GM18499 (cell line): ENCODE results near the gene TMEM41A.
"Not testable (repeated sequence)": the region's sequence is repeated elsewhere in the genome, so short reads cannot be mapped to it uniquely, and the experiment has no call there.

Experiments
- ATAC-seq: cut with Tn5 transposase; IDR thresholded peaks from one replicate; pipeline ENCODE4 v1.9.1; 2021; ENCODE audit warnings: moderate number of reproducible peaks; ENCODE audit not compliant: insufficient read depth, unreplicated experiment

Gene TMEM41A

DNA sequence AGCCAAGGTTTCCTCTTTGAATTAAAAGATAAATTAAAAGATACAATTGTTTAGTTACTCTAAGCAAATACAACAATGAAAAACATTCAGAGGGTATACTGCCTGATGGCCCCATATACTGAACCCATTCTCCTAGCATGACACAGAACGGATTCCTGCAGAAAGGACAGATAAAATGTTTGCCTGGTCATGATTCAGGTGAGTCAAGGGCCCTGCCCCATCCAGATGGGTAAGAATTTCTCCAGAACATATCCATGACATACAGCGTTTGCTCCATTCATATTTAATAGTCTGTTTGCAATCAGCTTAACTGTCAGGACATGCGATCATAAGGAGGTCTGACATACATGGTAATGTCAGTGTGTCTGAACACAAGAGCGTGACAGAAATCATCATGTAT is 8.6 kb downstream of the TMEM41A start:
- no peak for ATAC-seq

DNA sequence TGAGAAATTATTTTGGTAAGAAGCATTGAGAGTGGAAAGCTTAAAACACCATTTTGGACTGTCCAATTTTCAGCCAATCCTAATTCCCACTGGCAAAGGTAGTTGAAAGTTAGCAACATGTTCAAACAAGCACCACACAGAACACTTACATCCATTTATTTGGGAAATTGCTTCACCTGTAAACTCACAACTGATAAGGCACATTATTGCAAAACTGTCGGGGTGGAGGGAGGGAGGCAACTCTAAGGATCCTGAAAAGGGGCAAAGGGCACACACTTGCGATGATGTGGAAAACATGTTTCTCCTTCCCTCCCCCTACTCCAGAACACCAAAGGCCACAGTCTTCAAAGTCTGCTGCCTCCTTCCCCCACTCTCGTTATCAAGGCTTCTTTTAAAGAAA is 9.4 kb downstream of the TMEM41A start:
- ATAC-seq = no peak

DNA sequence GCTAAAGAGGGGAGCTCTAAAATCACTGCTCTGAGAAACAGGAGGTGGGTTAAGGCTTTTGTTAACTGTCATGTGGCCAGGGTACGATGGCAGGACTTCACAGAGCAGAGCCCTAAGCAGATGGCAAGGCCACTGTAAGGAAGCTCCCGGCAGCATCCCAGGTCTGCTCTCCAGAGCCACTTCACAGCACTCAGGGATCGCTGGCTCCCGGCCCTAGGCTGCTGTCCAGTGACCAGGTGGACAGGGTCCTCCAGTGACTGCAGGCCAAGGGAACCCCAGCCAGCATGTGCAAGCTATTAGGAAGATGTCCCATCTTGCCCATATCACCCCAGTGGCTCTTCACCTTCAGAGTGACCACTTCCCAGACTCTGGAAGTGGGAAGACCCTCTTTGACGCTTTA is 10.4 kb downstream of the TMEM41A start:
- ATAC-seq = no peak

DNA sequence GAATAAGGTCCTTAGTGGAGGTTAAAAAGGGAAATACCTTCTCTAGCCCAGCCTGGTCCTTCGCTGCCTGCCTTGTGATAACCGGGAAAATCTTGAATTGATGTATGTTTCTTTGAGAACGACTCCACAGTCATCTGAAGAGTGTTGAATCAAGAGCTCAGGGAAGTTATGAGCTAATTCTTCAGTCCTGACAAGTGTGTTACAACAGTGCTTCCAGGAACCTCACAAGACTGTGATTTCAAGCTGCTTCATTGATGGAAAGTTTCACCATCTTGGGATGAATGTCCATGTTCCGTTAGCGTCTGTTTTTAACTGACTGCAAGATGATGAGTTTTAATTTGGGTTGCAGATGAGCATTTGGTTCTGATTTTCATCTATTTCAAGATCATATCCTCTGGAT is 12.4 kb downstream of the TMEM41A start:
- ATAC-seq = no peak

DNA sequence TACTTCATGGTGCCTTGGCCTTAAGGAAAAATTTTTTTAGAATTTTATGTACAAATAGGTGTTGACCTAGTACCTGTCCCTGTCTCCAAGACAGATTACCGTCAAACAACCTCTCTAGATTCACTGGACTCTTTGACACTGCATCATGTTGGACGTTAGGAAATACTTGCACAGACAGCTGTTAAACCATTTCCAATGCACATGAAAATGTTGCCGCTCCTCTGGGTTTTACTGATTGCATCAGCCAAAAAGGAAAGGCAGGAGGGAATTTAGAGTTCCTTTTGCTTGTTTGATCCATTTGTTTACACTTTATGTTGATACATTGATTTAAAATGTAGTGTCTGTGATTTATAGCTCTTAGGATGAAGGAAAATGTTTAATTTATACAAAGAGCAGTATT is 14.5 kb downstream of the TMEM41A start:
- ATAC-seq = no peak

DNA sequence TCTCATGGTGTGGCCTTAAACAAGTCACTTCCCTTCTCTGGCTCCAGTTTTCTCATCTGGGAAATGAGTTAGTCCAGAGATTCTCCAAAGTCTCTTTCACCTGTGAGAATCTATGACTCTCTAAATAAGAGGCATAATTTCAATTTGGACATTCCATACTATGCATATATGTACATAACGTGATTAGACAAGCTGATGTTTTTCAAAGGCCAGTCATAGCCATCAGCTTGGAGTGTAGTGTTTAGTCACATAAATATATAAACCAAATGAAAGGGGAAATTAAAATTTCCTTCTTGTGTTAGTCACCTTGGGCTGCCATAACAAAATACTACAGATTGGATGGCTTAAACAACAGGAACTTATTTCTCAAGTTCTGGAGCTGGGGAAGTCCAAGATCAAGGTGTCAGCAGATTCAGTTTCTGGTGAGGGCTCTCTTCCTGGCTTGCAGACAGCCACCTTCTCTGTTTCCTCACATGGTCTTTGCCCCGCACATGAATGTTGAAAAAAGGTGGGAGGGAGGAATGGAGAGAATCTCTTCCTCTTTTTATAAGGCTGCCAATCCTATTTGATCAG is 19.4 kb downstream of the TMEM41A start:
- ATAC-seq = no peak

DNA sequence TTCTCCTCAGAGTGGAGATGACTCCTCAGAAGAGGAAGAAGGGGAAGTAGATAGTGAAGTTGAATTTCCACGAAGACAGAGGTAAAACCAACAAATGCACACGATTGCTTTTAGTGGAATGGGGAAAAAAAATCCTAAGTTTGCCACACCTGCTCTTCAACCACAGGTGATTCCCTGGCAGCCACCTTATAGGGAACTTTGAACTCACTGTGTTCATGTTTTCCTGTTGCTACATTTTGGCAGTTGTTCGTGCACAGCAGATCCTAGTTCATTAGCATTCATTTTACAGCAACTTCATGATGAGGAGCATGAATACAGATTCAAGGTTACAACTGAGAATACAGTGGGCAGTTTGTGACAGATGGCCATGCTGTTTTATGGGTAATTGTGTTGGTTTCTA is 21.5 kb downstream of the TMEM41A start:
- ATAC-seq = no peak

DNA sequence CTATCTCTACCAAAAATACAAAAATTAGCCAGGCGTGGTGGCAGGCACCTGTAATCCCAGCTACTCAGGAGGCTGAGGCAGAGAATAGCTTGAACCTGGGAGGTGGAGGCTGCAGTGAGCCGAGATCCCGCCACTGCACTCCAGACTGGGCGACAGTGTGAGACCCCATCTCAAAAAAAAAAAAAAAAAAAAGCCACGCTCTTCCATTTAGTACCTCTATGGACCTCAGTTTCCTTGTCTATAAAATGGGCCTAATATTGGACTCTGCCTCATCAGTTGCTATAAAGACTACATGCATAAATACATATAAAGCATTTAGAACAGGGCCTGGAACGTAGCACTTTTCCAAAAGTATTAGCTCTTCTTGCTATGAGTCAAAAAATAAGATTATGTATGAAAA is 23.9 kb downstream of the TMEM41A start:
- ATAC-seq = not testable (repeated sequence)

DNA sequence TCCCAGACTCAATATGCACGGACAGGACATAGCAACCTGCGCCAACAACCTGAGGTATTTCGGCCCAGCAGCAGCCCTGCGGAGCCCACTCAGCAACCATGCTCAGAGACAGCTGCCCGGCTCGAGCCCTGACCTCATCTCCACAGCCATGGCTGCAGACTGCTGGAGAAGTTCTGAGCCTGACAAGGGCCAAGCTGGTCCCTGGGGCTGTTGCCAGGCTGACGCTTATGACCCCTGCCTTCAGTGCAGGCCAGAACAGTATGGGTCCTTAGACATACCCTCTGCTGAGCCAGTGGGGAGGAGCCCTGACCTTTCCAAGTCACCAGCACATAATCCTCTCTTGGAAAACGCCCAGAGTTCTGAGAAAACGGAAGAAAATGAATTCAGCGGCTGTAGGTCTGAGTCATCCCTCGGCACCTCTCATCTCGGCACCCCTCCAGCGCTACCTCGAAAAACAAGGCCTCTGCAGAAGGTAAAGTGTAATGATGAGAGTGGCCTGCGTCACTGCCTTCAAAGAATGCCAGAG is 25.5 kb downstream of the TMEM41A start:
- no peak for ATAC-seq

DNA sequence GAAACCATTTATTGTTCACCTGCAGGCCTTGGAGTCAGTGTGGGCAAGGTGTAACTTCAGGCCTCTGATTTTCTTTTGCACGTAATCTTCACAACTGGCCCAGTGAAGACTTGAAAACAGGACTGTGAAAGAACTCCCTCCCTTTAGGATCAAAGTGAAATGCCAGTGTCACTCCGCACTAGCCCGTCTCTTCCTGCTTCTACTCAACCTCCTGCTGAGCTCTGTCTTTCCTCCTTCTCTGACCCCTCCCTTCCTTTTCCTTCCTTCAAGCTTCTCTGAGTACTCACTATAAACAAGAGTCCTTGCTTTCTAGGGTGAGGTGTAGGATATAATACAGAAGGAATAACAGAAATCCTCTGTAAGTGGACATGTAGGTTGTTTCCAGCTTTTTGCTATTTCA is 28.5 kb downstream of the TMEM41A start:
- no peak for ATAC-seq

DNA sequence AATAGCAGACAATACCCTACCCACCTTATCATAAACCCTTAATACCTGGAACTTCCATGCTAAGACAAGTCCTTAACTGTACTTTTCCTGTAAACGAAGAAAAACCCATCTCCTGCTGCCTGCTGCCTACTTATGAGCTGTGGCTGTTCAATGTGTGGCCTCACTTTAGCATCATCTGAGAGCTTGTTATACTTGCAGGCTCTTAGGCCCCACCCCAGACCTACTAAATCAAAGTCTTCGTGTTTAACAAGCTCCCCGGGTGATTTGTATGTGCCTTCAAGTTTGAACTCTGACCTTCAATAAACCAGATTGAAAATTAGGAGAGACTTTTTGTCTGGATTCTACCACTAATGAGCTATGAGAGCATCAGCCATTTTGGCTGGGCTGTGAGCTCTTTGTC is 29.3 kb downstream of the TMEM41A start:
- ATAC-seq = no peak

DNA sequence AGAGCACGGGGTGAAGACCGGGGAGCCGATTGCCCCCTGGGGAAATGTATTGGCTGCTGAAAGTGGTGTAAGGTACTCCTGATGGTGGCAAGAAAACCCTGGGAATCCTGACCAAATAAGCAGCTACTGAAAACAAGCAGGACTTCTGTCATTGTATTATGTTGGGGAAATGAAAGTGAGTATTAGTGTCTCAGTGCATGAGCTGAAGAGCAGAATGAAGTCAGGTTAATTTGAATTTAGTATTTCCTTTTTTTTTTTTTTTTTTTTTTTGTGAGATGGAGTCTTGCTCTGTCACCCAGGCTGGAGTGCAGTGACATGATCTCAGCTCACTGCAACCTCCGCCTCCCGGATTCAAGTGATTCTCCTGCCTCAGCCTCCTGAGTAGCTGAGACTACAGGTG is 32.7 kb downstream of the TMEM41A start:
- not testable (repeated sequence) for ATAC-seq

DNA sequence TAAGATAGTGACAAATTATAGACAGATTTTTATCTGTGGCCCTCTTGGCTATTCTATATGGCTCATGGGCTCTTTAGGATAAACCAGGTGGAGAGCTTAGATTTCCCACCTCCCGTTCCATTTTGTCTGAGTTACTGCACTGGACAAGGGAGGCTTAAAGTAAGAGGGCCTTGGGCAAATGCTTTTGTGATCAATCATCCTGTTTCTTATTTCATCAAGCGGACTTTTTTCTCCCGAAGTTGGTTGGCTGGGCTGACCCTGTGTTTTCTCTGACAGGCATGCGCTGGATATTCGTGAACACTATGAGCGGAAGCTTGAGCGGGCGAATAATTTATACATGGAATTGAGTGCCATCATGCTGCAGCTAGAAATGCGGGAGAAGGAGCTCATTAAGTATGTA is 33.4 kb downstream of the TMEM41A start:
- no peak for ATAC-seq

DNA sequence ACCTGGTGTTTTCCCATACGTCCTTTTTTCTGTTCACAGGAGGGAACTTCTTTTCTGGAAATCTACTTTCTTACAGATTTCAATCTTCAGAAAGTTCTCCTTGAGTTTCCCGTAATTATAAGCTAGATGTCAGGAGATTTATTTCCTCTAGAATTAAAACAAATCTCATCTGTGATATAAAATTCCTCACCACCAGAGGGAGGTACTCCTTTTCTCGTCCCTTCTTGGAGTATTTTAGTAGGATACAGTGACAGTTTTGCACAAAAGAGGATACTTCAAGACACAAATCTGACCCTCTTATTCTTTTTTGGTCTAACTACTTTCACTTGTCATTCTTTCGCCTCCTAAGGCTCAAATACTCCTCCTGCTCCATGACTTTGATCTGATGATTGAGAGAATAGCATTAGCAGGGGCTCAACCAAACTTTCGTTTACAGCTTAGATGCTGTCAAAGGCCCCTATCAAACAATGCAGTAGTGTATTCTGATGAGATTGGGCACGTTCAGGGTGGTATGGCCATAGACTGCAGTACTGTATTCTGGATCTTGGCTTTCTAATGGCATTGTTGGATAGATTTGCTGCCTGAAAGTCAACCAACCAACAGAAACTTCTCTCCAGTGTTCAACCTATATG is 38.0 kb downstream of the TMEM41A start:
- ATAC-seq = no peak

DNA sequence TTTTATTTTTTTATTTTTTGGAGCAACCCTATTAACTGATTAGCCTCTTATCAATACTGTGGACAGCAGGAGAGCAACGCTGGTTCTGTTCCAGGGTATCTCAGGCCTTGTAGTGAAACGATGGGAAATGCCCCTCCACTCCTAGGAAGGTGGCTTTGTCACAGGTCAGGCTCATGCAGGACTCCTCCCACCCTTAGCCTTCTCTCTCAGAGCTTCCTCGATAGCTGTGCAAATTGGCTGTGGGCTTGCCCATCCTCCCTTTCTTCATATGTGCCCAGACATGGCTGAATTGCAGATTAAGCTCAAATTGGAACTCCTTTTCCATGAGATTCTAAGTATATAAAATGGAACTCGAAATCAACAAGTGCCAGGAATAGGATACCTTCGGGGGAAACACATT is 38.5 kb downstream of the TMEM41A start:
- no peak for ATAC-seq

DNA sequence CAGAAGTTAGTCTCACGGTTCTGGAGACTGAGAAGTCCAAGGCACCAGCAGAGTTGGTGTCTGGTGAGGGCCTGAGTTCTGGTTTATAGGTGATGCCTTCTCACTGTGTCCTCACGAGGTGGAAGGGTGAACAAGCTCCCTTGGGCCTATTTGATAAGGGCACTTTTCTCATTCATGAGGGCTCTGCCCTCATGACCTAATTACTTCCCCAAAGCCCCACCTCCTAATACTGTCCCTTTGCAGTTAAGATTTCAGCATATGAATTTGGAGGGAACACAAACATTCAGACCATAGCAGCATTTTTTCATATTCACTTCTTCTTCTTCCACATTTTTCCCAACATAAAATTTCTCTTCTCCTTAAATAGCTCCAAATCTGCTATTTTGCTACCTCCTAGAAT is 41.5 kb downstream of the TMEM41A start:
- no peak for ATAC-seq

DNA sequence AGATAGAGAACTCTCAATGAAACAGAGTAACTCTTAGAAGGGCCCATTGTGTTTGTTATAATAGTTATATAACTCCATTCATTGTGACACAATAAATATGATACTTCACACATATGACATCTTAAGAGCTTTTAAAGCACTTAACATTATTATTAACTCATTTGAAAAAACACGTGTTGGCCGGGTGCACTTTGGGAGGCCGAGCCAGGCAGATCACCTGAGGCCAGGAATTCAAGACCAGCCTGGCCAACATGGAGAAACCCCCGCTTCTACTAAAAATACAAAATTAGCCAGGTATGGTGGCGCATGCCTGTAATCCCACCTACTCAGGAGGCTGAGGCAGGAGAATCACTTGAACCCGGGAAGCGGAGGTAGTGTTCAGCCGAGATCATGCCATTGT is 47.4 kb downstream of the TMEM41A start:
- not testable (repeated sequence) for ATAC-seq

DNA sequence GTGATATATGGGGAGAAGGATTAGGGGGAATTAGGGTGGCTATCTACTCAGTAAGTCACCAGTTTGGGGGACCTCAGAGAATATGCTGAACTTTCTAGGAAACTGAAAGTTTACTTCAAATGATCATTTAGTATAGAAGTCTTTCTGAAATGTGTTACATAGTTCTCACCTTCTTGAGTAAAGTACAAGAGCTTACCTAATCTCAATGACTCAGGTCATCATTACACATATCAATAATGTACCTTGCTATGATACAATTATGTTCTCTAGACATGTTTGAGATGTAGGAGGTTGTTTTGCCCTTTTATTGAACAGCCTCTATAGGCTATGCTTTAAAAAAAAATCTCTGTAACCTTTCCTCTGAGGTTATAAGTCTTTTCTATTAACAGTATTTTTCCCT is 50.7 kb downstream of the TMEM41A start:
- no peak for ATAC-seq

DNA sequence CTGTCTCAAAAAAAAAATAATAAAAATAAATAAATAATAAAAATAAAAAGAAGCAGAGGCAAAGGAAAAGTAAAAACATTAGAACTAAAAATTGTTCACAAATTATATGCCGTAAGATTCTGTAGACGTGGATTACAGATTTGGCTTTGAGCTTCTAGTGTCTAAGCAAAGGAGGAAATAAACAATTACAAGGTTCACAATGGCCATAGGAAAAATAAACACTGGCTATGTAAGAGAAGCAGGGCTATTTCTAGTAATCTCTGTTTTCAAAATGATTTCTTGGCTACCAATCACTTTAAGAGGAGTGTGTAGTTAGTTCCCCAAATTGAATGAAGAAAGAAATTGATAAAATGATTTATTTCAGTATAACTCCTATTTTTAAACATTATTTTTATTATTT is 54.5 kb downstream of the TMEM41A start:
- ATAC-seq = no peak

DNA sequence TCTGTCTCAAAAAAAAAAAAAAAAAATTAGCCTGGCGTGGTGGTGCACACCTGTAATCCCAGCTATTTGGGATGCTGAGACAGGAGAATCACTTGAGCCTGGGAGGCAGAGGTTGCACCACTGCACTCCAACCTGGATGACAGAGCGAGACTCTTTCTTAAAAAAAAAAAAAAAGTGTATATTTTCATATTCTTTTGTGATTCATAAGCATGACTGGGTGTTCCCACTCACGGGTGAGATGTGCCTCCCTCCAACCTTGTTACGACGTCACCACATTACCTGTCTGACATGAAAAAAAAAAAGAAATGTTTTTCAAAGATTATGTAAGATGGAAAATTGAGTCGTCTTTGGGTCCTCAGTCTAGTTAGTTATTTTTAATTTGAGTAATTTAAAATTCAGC is 56.8 kb downstream of the TMEM41A start:
- no peak for ATAC-seq

DNA sequence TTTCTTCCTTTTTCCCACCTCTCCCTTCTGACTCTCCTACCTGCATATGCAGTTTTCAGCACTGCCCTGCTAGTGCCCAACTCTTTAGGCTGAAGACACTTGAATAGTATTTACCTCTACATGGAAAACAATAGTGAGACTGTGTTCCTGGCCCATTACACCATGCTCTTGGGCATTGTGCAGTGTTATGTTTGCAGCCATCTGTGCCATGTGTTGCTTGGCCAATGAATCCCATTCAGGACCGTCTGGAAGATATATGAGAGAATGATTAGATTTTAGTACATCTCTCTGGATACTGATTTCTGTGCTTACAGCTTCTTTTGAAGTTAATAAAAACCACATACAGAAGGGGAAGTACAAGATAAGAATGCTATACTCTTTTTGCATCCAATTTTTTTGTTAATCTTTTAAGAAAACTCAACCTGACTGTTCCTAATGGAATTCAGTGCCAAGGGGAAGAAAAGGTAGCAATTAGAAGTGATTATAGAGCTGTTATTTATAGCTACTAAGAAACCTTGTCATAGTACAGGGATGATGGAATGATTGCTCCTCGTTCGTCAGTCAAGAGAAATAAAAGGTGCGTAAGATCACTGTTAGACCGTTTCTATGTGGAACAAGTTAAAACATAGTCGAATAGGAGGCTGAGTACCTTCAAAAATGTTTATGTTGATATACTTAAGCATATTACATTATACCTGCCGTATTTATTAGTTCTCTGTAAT is 58.9 kb downstream of the TMEM41A start:
- ATAC-seq = no peak
